ENCODE data around the gene TRAK1.

The TRAK1 gene

GRCh38 chr3:42264399-42265058, 173.4 kb downstream of the TRAK1 start:
- H3K9me3 ChIP-seq (ENCODE audit: control insufficient read depth, low read length) = no peaks in the 10 kb centered on the region
- H2AFZ ChIP-seq = no peak overlapping the region
- no peaks in the 10 kb centered on the region for H3K36me3 ChIP-seq (ENCODE audit: control insufficient read depth, insufficient read depth, low read length)
- TF ChIP-seq CTCF (IDR thresholded peaks at IDR 0.05) = no peak
- H3K27me3 ChIP-seq (ENCODE audit: control insufficient read depth, insufficient read depth, low read length) = peaks cover 3% of the 10 kb centered on the region
- H3K9ac ChIP-seq = no peak overlapping the region
- no peak overlapping the region for H3K27ac ChIP-seq
- H3K4me3 ChIP-seq (ENCODE audit: low read depth, low read length) = no peak overlapping the region
- H3K4me1 ChIP-seq = no peaks in the 10 kb centered on the region
- H3K4me2 ChIP-seq (ENCODE audit: low read length) = no peak overlapping the region
- H3K79me2 ChIP-seq = no peaks in the 10 kb centered on the region

- no peak overlapping the region for H2AFZ ChIP-seq
- no peaks in the 10 kb centered on the region for H3K4me1 ChIP-seq
- H3K36me3 ChIP-seq (ENCODE audit: control insufficient read depth, insufficient read depth, low read length) = no peaks in the 10 kb centered on the region
- H3K27me3 ChIP-seq (ENCODE audit: control insufficient read depth, insufficient read depth, low read length) = peaks cover 3% of the 10 kb centered on the region
- no peak for TF ChIP-seq CTCF (IDR thresholded peaks at IDR 0.05)
- H3K9me3 ChIP-seq (ENCODE audit: control insufficient read depth, low read length) = no peaks in the 10 kb centered on the region
- H3K9ac ChIP-seq = no peak overlapping the region
- no peak overlapping the region for H3K4me2 ChIP-seq (ENCODE audit: low read length)
- no peak overlapping the region for H3K27ac ChIP-seq
- no peak overlapping the region for H3K4me3 ChIP-seq (ENCODE audit: low read depth, low read length)
- H3K79me2 ChIP-seq = no peaks in the 10 kb centered on the region
Measured at GRCh38 chr3:42265059-42265991, 174.2 kb downstream of the TRAK1 start.

GRCh38 chr3:42266085-42266484, 174.9 kb downstream of the TRAK1 start, which contains the start of gene CCK:
CCK (minus strand) TSS chr3:42266185; CDS start chr3:42263630, 2,555 bp downstream.
- no peak within 1 kb of the TSS for H3K4me2 ChIP-seq (ENCODE audit: low read length)
- no peaks in the 10 kb centered on the region for H3K4me1 ChIP-seq
- H3K27me3 ChIP-seq (ENCODE audit: control insufficient read depth, insufficient read depth, low read length) = peaks cover 3% of the 10 kb centered on the region
- H3K9ac ChIP-seq = no peak within 1 kb of the TSS
- H3K79me2 ChIP-seq = no peaks in the 10 kb centered on the region
- no peak within 1 kb of the TSS for H3K4me3 ChIP-seq (ENCODE audit: low read depth, low read length)
- H3K36me3 ChIP-seq (ENCODE audit: control insufficient read depth, insufficient read depth, low read length) = no peaks in the 10 kb centered on the region
- no peak within 1 kb of the TSS for H2AFZ ChIP-seq
- no peaks in the 10 kb centered on the region for H3K9me3 ChIP-seq (ENCODE audit: control insufficient read depth, low read length)
- no peak for TF ChIP-seq CTCF (IDR thresholded peaks at IDR 0.05)
- no peak within 1 kb of the TSS for H3K27ac ChIP-seq

- TF ChIP-seq CTCF (IDR thresholded peaks at IDR 0.05) = no peak
- H2AFZ ChIP-seq = no peak overlapping the region
- no peak overlapping the region for H3K4me2 ChIP-seq (ENCODE audit: low read length)
- no peak overlapping the region for H3K9ac ChIP-seq
- H3K27me3 ChIP-seq (ENCODE audit: control insufficient read depth, insufficient read depth, low read length) = peaks cover 3% of the 10 kb centered on the region
- no peaks in the 10 kb centered on the region for H3K9me3 ChIP-seq (ENCODE audit: control insufficient read depth, low read length)
- H3K36me3 ChIP-seq (ENCODE audit: control insufficient read depth, insufficient read depth, low read length) = no peaks in the 10 kb centered on the region
- no peaks in the 10 kb centered on the region for H3K79me2 ChIP-seq
- H3K27ac ChIP-seq = no peak overlapping the region
- no peaks in the 10 kb centered on the region for H3K4me1 ChIP-seq
- no peak overlapping the region for H3K4me3 ChIP-seq (ENCODE audit: low read depth, low read length)
Measured at GRCh38 chr3:42267878-42268277, 176.7 kb downstream of the TRAK1 start.

All from parathyroid adenoma (tissue), 2 donors.